Activated naive CD4-positive, alpha-beta T cell treated with Interleukin-2 at 50 U/mL for 16 hours (primary cell): ENCODE data around the gene TRHDE.

Source experiments
- DNase-seq: peaks from one replicate; pipeline ENCODE4 v3.0.0-alpha.2; 2020

TRHDE gene, protein sequence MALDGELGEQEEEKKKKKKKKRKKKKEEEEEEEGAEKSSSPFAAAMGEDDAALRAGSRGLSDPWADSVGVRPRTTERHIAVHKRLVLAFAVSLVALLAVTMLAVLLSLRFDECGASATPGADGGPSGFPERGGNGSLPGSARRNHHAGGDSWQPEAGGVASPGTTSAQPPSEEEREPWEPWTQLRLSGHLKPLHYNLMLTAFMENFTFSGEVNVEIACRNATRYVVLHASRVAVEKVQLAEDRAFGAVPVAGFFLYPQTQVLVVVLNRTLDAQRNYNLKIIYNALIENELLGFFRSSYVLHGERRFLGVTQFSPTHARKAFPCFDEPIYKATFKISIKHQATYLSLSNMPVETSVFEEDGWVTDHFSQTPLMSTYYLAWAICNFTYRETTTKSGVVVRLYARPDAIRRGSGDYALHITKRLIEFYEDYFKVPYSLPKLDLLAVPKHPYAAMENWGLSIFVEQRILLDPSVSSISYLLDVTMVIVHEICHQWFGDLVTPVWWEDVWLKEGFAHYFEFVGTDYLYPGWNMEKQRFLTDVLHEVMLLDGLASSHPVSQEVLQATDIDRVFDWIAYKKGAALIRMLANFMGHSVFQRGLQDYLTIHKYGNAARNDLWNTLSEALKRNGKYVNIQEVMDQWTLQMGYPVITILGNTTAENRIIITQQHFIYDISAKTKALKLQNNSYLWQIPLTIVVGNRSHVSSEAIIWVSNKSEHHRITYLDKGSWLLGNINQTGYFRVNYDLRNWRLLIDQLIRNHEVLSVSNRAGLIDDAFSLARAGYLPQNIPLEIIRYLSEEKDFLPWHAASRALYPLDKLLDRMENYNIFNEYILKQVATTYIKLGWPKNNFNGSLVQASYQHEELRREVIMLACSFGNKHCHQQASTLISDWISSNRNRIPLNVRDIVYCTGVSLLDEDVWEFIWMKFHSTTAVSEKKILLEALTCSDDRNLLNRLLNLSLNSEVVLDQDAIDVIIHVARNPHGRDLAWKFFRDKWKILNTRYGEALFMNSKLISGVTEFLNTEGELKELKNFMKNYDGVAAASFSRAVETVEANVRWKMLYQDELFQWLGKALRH

DNA sequence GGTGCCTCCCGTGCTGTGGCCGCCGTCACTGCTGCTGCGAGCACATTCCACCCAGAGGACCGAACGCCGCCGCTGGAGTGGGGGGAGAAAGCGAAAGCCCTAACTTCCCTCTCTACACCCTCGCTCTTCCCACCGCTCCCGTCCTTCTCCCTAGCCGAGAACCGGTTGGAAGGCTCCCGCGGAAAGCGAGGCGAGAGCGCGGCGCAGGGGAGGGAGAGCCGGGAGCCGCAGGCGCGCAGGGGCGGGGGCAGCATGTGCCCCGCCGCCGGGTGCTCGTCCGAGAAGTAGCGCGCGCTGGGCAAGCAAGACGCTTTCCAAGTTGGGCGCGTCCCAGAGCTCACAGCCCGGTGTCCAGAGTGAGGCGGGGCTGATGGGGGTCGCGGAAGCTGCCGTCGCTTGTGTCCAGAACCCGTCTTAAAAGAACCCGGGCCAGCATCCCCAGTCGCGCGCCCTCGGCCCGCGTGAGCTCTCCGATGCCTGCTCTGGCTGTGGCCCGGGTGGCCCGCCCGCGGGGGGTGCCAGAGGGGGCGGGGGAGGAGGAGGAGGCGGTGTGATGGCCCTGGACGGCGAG lies at the start of gene TRHDE:
Gene TRHDE, plus strand, starts transcription at position 280 of the 571 bp plus-strand sequence. Its CDS starts 274 bp downstream, at position 554.
- no peak for DNase-seq

DNA sequence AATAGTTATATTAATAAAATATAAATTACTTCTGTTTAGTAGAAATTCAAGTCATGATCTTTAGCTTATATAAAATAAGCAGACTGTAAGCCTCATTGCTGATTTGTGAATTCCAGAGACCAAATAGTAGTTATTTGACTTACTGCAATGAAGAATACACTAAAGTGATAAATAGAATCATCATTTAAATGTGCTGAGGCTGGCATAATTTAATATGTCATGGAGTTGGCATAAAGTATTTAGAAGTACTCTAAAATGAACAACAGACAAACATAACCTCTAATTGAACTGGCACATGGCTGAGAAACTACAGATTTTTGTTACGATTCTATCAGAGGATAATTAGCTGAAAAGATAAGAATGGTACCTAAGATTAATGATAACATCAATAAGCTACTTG lies 45.7 kb upstream of the TRHDE start:
- no peak for DNase-seq

DNA sequence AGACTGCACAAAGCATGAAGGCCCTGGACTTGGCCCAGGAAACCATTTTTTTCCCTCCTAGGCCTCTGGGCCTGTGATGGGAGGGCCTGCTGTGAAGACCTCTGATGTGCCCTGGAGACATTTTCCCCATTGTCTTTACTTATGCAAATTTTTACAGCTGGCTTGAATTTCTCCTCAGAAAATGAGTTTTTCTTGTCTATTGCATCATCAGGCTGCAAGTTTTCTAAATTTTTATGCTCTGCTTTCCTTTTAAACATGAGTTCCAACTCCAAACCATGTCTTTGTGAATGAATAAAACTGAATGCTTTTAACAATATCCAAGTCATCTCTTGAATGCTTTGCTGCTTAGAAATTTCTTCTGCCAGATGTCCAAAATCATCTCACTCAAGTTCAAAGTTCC lies 43.7 kb upstream of the TRHDE start:
- DNase-seq: no peak

DNA sequence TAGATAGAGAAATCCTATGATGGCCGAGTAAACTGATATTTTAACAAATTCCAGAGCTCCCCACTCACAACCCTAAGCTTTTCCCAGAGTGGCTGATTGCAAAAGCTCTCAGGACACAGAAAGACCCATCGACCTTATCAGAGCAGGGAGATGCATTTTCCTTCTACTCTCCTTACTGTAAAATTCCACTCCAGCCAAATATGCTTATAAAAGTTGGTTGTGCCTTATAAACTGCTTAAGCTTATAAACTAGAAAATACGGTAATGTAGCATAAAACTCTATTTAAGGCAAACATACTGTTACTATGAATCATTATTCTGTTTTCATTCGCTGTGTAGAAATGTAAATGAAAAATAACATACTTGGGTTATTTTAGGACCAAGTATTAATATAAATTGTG lies 41.6 kb upstream of the TRHDE start:
- no peak for DNase-seq

DNA sequence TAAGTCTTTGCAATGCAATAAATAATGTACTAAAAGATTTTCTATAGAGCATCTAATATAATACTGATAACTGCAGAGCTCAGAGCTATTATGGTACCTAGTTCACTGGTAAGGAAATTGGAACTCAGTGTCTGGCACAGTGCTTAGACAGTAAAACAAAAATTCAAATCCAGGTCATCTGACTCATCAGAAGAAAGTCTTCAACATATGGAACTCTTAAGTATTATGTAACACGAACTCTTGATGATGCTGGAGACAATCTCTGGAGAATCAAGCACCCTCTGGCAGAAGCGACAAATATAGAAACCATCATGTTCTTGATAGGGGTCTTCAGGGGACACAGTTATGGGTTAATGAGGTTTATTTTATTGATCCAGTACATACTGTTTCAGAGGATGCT lies 37.3 kb upstream of the TRHDE start:
- no peak for DNase-seq

DNA sequence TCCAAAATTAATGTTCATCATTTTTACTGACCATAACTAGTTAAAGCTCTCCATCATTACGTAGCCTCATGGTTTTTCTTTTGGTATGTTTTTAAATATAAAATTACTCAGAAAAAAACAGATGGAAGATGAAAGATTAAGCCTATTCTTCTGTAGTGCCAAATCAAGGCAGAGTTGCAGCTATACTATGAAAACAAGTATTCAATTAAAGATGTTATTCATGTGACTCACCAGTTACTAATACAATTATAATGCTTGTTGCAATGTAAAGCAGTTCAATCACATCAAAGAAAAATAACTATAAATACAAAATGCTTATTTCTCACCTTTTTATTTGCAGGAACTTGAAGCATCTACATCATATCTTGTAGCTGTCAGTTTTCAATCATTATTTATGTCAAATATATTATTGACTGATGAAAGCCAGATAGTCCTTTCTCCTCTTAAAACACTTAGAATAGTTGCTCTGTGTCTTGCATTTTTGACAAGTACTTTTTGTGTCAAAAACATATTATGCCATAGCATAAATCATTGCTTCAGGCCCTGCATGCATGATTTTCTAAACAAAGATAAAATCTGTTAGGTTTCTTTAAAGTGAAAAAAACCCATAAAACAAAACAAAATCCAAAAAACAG lies 36.0 kb upstream of the TRHDE start:
- DNase-seq: no peak

DNA sequence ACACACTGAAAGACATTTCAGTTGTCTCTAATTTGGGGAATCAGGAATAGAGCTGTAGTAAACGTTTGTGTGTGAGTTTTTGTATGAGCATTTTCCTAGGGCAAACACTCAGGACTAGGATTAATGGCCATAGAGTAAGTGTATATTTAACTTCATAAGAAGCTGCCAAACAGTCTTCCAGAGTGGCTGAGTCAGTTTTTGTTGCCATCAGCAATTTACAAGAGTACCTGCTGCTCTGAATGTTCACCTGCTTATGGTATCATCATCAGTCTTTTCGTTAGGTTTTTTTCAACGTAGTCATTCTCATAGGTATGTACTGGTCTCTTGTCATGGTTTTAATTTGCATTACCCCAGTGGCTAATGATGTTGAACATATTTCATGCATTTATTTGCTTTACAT lies 30.6 kb upstream of the TRHDE start:
- DNase-seq: no peak

DNA sequence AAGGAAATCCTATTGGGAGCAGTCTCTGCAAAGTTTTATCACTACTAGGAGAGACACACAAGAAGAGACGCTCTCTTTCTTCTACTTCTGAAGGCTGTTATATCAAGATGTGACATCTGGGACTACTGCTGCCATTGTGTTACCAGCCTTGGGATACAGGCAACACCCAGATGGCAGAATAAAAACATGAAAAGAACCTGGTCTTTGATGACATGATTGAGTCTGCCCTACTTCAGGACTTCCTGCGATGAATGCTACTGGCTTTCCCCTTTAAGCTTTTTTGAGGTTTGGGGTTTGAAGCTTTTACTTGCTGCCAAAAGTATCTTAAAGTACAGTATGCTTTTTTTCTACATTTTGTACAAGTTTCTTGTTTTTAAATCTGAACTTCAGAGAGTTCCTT lies 29.2 kb upstream of the TRHDE start:
- DNase-seq: no peak

DNA sequence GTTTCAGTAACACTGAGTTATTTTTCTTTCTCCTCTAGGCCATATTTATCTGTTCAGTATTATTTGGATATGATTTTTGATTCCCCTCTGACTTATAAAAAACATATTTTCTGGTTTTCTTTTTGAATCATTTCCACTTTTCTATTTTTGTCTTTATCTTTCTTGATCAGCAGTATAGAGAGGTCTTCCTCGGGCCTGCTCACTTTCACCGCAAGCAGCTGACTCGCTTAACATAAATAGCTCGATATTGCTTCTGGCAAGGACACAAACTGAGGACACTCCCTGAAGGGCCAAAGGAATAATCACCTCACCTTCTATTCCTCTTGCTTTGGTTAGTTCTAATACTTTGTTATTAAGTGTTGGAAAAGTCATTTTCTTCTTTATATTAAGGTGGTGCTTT lies 25.8 kb upstream of the TRHDE start:
- DNase-seq: no peak

DNA sequence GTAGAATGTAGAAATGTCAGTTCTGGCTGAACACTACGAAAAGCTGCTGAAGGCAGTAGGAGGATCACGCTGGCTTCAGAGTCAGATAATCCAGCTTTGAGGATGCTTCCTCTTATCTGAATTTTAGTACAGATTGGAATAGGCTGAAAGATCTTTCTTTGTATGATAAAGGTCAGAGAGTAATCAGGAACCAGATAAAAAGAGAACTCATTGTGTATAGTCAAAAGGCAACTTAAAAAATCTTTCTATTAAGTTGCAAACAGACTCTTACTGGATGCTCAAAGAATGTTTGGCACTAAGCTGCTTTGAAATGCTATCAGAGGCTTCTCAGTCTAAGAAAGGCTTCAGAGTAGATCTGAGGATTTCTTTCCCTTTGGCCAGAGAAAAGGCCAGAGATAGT lies 21.8 kb upstream of the TRHDE start:
- DNase-seq: no peak

DNA sequence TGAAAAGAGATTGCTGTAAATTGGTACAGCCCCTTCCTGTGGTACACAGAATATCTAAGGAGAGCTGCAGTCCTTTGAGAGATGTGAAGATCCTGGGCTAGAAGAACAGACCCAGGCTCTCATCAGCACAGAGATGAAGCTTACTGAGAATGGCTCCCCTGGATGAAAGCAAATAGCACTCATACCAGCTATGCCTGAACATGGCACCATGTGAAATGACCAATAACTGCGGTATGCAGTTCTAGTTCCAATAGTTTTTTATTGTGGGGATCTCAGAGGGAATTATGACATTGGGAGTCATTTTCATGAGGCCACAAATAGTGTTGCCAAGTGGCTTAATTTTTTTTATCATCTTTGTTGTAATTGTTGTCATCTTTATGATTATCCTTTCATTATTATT lies 15.4 kb upstream of the TRHDE start:
- no peak for DNase-seq

DNA sequence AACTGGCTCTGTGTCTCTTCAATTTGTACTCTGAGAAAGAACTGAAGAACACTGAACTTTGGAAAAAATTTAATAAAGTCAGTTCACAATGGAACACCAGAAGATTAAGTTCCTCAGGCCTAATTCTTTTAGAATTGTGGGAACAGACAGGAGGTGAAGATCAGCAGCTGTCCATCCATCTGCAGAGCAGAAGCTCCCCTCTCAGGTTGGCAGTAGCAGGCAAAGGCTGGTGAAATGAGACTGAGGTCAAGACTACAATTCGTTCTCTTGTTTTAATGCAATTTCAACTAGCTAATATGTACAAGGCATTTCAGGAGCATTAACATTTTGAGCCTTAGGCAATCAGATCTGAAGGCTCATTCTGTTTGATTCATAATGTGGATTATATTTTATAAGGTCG lies 10.3 kb upstream of the TRHDE start:
- no peak for DNase-seq

DNA sequence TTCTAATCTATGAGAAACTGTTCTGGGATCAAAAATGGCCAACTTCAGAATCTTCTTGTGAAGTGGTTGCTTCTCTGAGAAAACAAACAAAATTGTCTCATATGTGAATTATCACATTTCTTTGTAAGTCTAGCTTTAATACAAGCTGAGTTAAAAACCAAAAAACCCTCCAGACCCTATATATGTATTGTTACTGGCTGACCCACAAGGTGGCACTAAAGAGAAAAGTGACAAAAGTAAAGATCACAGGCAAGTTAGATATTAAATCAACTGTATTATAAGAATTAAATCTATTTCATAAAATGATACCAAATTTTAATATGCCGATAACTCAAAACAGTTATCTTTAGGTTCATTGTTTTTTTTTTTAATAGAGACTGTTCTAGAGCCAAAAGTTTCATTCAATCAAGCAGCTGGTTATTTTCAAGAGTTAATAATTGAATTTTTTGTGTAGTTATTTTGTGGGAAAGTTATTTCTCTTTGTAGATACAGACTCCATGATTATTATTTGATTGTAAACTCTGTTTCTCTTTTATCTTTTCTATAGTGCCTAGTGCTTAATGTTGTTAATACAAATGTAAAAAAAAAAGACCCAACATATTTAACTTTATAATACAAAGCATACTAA lies 7.5 kb upstream of the TRHDE start:
- no peak for DNase-seq

DNA sequence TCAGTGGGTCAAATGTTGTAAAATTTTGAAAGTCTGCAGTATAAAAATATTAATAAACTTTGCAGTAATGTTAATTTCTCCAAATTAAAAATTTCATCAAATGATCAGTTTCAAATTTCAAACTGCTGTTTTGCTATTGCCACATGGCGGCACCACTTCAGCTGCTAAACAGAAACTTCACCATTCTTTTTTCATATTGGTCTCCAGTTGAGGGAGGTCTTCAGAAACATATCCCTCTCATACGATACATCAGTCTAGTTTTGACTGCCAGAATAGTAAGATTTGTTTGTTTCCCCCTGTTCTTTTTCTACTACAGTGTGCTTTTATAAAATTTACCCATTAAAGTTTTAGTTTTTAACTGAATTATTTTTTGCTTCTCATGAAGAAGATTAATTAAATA lies 4.2 kb upstream of the TRHDE start:
- no peak for DNase-seq

DNA sequence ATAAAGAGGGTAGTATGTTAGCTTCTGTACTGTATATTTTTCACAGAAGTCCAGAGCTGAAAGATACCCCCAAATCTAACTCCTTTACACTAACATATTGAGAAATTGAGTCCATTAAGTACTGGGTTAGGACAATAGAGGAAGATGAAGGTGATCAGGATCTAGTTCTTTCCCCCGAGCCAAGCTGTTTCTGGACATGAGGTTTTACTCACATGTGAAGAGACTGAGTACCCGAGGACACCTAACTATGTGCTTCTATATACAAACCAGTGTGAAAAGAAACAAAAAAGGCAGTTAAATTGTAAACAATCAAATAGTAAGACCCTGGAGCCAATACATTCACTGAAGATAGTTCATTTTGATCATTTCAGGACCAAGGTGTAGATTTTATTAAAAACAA lies 3.8 kb upstream of the TRHDE start:
- DNase-seq: no peak

DNA sequence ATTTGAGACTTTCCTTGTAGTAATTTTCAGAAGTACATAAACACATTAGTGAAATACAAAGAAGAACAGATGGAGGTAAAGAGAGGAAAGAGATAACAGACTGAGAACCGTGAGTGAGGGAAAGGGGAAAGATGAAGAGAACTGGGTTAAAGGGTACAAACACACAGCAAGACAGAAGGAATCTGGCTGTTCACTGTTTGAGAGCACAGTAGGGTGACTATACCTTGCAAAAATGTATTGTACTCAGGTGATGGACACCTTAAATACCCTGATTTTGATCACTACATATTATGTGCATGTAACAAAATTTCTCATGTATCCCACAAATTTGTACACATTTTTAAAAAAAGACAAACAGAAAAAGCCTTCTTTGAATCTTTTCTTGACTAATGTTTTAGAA lies 2.7 kb upstream of the TRHDE start:
- no peak for DNase-seq

DNA sequence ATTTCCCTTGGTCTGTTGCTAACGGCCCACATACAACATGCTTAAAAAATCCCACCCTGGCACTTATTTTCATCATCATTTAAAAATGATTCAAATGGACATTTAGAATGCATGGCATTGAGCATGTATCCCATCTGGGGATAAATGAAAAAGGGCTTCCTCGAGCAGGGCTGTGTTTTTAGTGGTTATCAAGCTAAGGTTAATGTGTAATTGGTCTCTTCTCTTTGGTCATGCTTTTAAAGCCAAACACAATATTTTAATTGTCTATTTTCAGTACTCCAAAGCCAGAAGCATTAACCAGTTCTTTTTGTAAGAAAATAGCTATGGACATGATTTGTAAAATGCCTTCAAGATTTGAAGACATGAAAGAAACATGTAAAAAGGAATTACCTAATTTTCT lies 1.9 kb upstream of the TRHDE start:
- DNase-seq: no peak

DNA sequence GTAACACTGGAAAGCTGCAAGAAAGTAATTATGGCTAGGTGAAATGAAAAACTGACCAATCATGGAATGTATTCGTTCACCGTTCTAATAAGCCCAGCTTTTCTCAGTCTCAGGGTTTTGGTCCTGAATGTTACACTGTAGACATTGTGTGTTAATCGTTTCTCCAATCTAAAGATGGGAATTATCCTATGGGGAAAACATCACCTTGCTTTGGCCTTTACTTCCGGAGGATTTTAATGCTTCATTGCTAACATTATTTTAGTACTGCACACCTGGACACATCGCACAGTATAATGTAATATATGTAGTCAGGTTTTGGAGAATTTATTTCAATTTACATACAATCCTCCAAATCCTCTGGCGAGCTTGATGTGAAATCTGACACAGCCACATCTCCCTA lies 1.2 kb upstream of the TRHDE start:
- DNase-seq: no peak

DNA sequence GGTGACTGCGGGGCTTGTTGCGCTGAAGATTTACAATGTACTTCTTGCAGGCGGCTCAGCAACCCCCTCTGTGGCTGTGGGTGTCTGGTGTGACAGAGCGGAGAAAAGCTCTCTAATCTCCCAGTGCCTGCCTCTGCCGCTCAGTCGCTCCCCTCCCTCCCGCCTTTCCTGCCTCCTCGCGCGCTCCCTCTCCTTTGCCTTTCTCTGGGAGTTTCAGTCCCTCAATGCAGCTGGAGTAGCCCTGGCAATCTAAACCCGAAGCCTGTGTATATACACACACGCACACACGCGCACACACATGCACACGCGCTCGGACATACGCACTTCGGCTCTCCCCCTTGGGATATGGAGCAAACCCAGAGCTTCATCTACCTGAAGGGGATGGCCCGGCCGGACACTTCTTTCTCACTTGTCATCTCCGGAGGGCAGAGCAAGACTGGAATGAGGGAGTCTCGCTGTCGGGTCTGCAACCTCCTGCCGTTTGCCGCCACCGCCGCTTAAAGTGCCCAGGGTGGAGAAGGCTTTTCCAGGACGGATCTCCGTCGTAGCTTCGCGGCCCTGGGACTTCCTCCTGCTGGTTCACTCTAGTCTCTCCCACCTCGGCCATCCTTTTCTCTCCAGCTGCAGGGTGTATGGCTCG lies 599 bp upstream of the TRHDE start:
- DNase-seq: no peak

DNA sequence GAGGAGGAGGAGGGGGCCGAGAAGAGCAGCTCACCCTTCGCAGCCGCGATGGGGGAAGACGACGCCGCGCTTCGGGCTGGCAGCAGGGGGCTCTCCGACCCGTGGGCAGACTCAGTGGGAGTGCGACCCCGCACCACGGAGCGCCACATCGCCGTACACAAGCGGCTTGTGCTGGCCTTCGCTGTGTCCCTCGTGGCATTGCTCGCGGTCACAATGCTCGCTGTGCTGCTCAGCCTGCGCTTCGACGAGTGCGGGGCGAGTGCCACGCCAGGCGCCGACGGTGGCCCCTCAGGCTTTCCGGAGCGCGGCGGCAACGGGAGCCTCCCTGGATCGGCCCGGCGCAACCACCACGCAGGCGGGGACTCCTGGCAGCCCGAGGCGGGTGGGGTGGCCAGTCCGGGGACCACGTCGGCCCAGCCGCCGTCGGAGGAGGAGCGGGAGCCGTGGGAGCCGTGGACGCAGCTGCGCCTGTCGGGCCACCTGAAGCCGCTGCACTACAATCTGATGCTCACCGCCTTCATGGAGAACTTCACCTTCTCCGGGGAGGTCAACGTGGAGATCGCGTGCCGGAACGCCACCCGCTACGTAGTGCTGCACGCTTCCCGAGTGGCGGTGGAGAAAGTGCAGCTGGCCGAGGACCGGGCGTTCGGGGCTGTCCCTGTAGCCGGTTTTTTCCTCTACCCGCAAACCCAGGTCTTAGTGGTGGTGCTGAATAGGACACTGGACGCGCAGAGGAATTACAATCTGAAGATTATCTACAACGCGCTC lies 745 bp downstream of the TRHDE start:
- DNase-seq: no peak

DNA sequence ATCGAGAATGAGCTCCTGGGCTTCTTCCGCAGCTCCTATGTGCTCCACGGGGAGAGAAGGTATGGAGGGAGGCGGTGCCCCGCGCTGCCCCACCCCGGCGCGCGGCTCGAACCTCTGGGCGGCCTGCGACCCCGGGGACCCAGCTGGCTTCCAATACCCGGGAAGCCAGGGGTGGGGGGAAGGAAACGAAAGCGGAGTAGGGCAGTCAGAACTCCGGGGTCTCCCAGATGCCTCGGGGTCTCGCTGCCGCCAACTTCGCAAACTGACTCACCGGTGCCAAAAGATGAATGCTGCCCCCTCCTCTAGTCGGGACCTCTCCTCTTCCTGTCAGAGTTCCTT lies 1.3 kb downstream of the TRHDE start:
- DNase-seq: no peak
